ENCODE measurements around the gene KRTAP5-10. TPM values are rescaled to one million over a fixed set of nuclear protein-coding genes. Genes with fewer than 3 reads are reported as not detected.
"Not testable (repeated sequence)": the region's sequence is repeated elsewhere in the genome, so short reads cannot be mapped to it uniquely, and the experiment has no call there.

Gene KRTAP5-10
- total and polyA plus RNA-seq, 2 donors from 2014 or later, result not detected

- no peak overlapping the region for H3K9ac ChIP-seq (ENCODE audit: low read length in 3 of 3)
- FAIRE-seq (no peak), DNase-seq (no peak)
- H3K9me3 ChIP-seq (ENCODE audit: control insufficient read depth in 2 of 3, insufficient read depth in 1 of 3, low read length in 3 of 3), result no peaks in the 10 kb centered on the region
- H3K4me3 ChIP-seq (ENCODE audit: low read length in 3 of 3), result no peak overlapping the region
- no peaks in the 10 kb centered on the region for H3K27me3 ChIP-seq (ENCODE audit: control insufficient read depth, insufficient read depth, low read length)
- no peak overlapping the region for H3K27ac ChIP-seq (ENCODE audit: low read depth in 2 of 2, low read length in 2 of 2)
- no peaks in the 10 kb centered on the region for H3K4me1 ChIP-seq (ENCODE audit: control insufficient read depth in 2 of 3, insufficient read depth in 2 of 3, low read depth in 1 of 3, low read length in 3 of 3)
- intact Hi-C loops (cut with DNase I), result no loop called here
- TF ChIP-seq CTCF (IDR thresholded peaks at IDR 0.05; ENCODE audit: borderline replicate concordance, extremely low read depth, insufficient read depth), result no peak
- H3K36me3 ChIP-seq (ENCODE audit: control insufficient read depth in 2 of 3, insufficient read depth in 3 of 3, low read length in 3 of 3), result no peaks in the 10 kb centered on the region
These were observed 10.5 kb downstream of the KRTAP5-10 start for GRCh38 chr11:71575723-71576424.

DNA sequence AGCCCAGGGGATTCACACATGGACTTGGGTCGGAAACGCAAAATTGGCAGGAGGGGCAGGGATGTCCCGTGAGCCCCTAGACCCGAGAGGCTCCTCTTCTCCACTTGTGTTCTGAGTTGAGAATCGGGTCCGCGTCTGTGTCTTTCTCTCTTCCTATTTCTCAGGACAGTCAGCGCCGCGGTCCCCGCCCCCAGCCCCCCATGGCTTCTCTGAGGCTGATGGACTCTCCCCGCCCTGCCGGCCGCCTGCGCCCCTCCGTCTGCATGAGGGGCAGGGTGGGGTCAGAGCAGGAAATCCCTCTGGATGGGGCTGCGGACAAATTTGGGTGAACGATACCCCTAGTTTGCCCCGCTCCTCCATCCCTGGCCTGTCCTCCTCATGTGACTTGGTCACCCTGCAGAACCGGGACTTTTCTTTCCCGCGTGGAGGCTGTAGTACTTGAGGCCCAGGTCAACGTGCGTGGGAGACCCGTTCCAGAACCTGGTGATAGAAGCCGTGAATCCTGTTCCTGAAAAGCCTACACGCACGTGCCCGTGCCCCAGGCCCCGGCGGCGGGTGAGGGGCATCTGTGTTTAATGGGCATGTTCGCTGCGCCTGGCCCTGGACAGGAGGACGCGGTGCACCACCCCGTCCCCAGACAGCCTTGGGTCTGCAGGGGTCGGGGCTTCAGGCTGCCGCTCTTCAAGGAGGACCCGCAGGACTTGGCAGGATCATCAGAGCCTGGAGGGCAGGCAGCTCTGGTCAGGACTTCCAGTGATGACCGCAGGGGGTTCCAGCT lies 11.5 kb downstream of the KRTAP5-10 start:
- FAIRE-seq; H3K4me3 ChIP-seq (ENCODE audit: low read length in 3 of 3); DNase-seq; H3K9me3 ChIP-seq (ENCODE audit: control insufficient read depth in 2 of 3, insufficient read depth in 1 of 3, low read length in 3 of 3); H3K27ac ChIP-seq (ENCODE audit: low read depth in 2 of 2, low read length in 2 of 2); intact Hi-C loops (cut with DNase I); H3K9ac ChIP-seq (ENCODE audit: low read length in 3 of 3); H3K36me3 ChIP-seq (ENCODE audit: control insufficient read depth in 2 of 3, insufficient read depth in 3 of 3, low read length in 3 of 3); H3K4me1 ChIP-seq (ENCODE audit: control insufficient read depth in 2 of 3, insufficient read depth in 2 of 3, low read depth in 1 of 3, low read length in 3 of 3); H3K27me3 ChIP-seq (ENCODE audit: control insufficient read depth, insufficient read depth, low read length): not testable (repeated sequence)

DNA sequence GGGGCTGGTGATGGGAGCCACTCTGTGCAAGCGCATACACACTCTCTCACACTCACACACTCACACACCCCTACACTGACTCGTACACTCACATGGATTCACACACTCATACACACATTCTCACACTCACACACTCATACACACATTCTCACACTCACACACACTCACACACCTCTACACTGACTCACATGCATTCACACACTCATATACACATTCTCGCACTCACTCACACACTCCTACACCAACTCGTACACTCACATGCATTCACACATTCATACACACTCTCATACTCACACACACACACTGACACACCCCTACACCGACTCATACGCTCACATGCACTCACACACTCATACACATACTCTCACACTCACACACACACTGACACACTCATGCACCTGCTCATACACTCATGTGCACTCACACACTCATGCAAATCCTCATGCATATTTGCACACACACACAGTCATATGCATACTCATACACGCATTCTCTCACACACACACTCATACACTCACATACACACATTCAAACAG lies 12.2 kb downstream of the KRTAP5-10 start:
- DNase-seq (no peak), FAIRE-seq (no peak)

GRCh38 chr11:71579513-71579912 lies 14.2 kb downstream of the KRTAP5-10 start:
- H3K4me3 ChIP-seq (ENCODE audit: low read length in 3 of 3); intact Hi-C loops (cut with DNase I); H3K36me3 ChIP-seq (ENCODE audit: control insufficient read depth in 2 of 3, insufficient read depth in 3 of 3, low read length in 3 of 3); H3K9me3 ChIP-seq (ENCODE audit: control insufficient read depth in 2 of 3, insufficient read depth in 1 of 3, low read length in 3 of 3); FAIRE-seq; DNase-seq; H3K27ac ChIP-seq (ENCODE audit: low read depth in 2 of 2, low read length in 2 of 2); H3K27me3 ChIP-seq (ENCODE audit: control insufficient read depth, insufficient read depth, low read length); H3K4me1 ChIP-seq (ENCODE audit: control insufficient read depth in 2 of 3, insufficient read depth in 2 of 3, low read depth in 1 of 3, low read length in 3 of 3); H3K9ac ChIP-seq (ENCODE audit: low read length in 3 of 3): not testable (repeated sequence)

More for the DNA sequence above, 12.2 kb downstream of the KRTAP5-10 start:
- H3K27me3 ChIP-seq (ENCODE audit: control insufficient read depth, insufficient read depth, low read length), result no peaks in the 10 kb centered on the region
- intact Hi-C loops (cut with DNase I), result no loop called here
- no peak overlapping the region for H3K27ac ChIP-seq (ENCODE audit: low read depth in 2 of 2, low read length in 2 of 2)
- H3K36me3 ChIP-seq (ENCODE audit: control insufficient read depth in 2 of 3, insufficient read depth in 3 of 3, low read length in 3 of 3), result no peaks in the 10 kb centered on the region
- H3K4me1 ChIP-seq (ENCODE audit: control insufficient read depth in 2 of 3, insufficient read depth in 2 of 3, low read depth in 1 of 3, low read length in 3 of 3), result no peaks in the 10 kb centered on the region
- no peak for TF ChIP-seq CTCF (IDR thresholded peaks at IDR 0.05; ENCODE audit: borderline replicate concordance, extremely low read depth, insufficient read depth)
- no peak overlapping the region for H3K4me3 ChIP-seq (ENCODE audit: low read length in 3 of 3)
- H3K9me3 ChIP-seq (ENCODE audit: control insufficient read depth in 2 of 3, insufficient read depth in 1 of 3, low read length in 3 of 3), result no peaks in the 10 kb centered on the region
- no peak overlapping the region for H3K9ac ChIP-seq (ENCODE audit: low read length in 3 of 3)
